ENCODE data around the gene NSD1. TPM values are rescaled to one million over a fixed set of nuclear protein-coding genes. Genes with fewer than 3 reads are reported as not detected.

The NSD1 gene
- total RNA-seq (10 to 100 TPM; 38.5 to 56.2 (median 43.2) TPM), polyA plus RNA-seq (10 to 100 TPM in 1 of 3 donors, 1 to 10 TPM in 2; 6.0 to 29.9 (median 6.1) TPM)
- long read RNA-seq, donor 1, partial matches to known transcripts: 3 of 8 reads
- long read RNA-seq, donor 1, other reads (novel, unspliced or antisense): 5 of 8 reads
- long read RNA-seq, donor 2, partial matches to known transcripts: 8 of 22 reads
- long read RNA-seq, donor 2, other reads (novel, unspliced or antisense): 14 of 22 reads

- DNase-seq (peak; percentile 92 to 95), ATAC-seq (peak; percentile 76 to 80 (median 79))
- peaks cover 35% of the 10 kb centered on the region for H3K4me1 ChIP-seq
- H3K9me3 ChIP-seq: no peaks in the 10 kb centered on the region
- 0 to 3% (median 1%) methylated on average over 11 to 92 of the region's 93 CpGs for WGBS, 3 donors
- H3K27ac ChIP-seq: peak within 1 kb of the TSS; percentile 82
- intact Hi-C loops (cut with DNase I): loop anchor here in 1 of 2 donors (5.0 kb wide), 1 partner anchor 169 kb away; the partner anchor contains the start of genes PRELID1 and RAB24
- TF ChIP-seq, protein P1, sequence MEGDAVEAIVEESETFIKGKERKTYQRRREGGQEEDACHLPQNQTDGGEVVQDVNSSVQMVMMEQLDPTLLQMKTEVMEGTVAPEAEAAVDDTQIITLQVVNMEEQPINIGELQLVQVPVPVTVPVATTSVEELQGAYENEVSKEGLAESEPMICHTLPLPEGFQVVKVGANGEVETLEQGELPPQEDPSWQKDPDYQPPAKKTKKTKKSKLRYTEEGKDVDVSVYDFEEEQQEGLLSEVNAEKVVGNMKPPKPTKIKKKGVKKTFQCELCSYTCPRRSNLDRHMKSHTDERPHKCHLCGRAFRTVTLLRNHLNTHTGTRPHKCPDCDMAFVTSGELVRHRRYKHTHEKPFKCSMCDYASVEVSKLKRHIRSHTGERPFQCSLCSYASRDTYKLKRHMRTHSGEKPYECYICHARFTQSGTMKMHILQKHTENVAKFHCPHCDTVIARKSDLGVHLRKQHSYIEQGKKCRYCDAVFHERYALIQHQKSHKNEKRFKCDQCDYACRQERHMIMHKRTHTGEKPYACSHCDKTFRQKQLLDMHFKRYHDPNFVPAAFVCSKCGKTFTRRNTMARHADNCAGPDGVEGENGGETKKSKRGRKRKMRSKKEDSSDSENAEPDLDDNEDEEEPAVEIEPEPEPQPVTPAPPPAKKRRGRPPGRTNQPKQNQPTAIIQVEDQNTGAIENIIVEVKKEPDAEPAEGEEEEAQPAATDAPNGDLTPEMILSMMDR (IDR thresholded peaks at IDR 0.05): no peak
- peak within 1 kb of the TSS; percentile 93 for H3K4me3 ChIP-seq
- H3K36me3 ChIP-seq (ENCODE audit: insufficient read depth in 1 of 2, low read depth in 1 of 2): peaks cover 3 to 33% of the 10 kb centered on the region in 2 donors
- H3K27me3 ChIP-seq (ENCODE audit: insufficient read depth in 3 of 3, low read length in 2 of 3): no peaks in the 10 kb centered on the region
These were observed at the start of gene NSD1 for GRCh38 chr5:177133096-177133852. Gene NSD1 (plus strand): TSS chr5:177133773. CDS start chr5:177135104, 1,331 bp downstream.

DNA sequence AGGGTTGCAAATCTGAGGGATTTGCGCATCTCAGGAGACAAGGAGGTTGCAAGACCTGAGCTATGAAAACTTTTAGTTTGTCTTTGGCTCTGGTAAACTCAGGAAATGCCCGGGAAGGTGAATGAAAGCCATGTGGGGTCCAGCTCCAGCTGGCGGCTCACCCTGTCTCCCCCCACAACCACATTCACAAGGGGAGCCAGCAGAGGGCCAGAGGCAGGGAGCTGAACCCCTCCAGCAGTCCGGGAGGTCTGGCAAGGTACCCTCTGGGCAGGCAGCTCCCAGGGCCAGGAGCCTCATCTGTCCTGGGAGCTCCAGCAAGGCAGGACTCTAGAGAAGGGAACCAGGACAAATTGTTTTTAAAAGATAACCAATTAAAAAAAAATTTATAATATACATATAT is 49.4 kb upstream of the NSD1 start:
- Histone ChIP-seq H3K4me1 (peaks cover 7% of the 10 kb centered on the region), H3K27ac (no peak overlapping the region), H3K4me3 (no peak overlapping the region), H3K9me3 (no peaks in the 10 kb centered on the region), H3K27me3 (ENCODE audit: insufficient read depth in 3 of 3, low read length in 2 of 3) (peaks cover 0 to 44% (median 2%) of the 10 kb centered on the region in 3 donors), H3K36me3 (ENCODE audit: insufficient read depth in 1 of 2, low read depth in 1 of 2) (no peaks in the 10 kb centered on the region)
- 43 to 48% (median 45%) methylated on average over 4 of the region's 4 CpGs for WGBS, 3 donors
- TF ChIP-seq, protein P1 (IDR thresholded peaks at IDR 0.05): no peak
- intact Hi-C loops (cut with DNase I): no loop called here
- DNase-seq (no peak), ATAC-seq (no peak)

- 58 to 62% (median 60%) methylated on average over 12 to 13 of the region's 13 CpGs for WGBS, 3 donors
- Histone ChIP-seq H3K9me3 (no peaks in the 10 kb centered on the region), H3K27me3 (ENCODE audit: insufficient read depth in 3 of 3, low read length in 2 of 3) (peaks cover 0 to 58% (median 2%) of the 10 kb centered on the region in 3 donors), H3K36me3 (ENCODE audit: insufficient read depth in 1 of 2, low read depth in 1 of 2) (no peaks in the 10 kb centered on the region), H3K4me1 (peaks cover 7% of the 10 kb centered on the region), H3K27ac (no peak overlapping the region), H3K4me3 (no peak overlapping the region)
- TF ChIP-seq, protein P1 (IDR thresholded peaks at IDR 0.05): no peak
- intact Hi-C loops (cut with DNase I): no loop called here
- DNase-seq (no peak), ATAC-seq (no peak)
These were observed 47.5 kb upstream of the NSD1 start for GRCh38 chr5:177085985-177086653.

DNA sequence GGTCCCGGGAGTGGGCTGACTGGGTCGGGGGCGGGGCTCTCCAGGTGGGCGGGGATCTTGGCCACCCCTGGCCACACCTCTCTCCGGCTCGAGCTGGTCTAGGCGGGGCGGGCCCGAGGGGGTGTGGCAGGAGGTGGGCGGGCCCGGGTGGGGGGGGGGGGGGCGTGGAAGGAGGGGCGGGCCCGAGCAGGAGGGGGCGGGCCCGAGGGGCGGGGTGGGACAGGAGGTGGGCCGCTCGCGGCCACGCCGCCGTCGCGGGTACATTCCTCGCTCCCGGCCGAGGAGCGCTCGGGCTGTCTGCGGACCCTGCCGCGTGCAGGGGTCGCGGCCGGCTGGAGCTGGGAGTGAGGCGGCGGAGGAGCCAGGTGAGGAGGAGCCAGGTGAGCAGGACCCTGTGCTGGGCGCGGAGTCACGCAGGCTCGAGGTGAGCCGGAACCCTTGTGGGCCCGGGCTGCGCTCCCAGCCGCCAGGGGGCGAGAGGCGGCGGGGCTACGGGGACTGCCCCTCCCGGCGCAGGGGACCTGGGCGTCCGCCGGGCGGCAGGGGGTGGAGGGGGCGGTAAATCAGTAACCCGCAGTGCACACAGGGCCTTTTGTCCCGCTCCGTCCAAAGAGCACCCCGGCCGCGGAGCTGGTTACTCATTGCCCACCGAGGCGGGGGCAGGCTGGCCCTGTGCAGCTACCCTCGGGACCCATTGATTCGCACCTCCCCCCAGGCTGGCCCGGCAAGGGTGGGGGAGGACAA is 46.7 kb upstream of the NSD1 start, which contains the start of gene FGFR4:
TSS of gene FGFR4 (plus strand) at position 262 of the 744 bp plus-strand sequence. CDS start 2,688 bp downstream, outside the sequence.
- Histone ChIP-seq H3K9me3 (no peaks in the 10 kb centered on the region), H3K27me3 (ENCODE audit: insufficient read depth in 3 of 3, low read length in 2 of 3) (peaks cover 0 to 65% (median 2%) of the 10 kb centered on the region in 3 donors), H3K27ac (no peak within 1 kb of the TSS), H3K4me3 (peak within 1 kb of the TSS; percentile 61), H3K36me3 (ENCODE audit: insufficient read depth in 1 of 2, low read depth in 1 of 2) (no peaks in the 10 kb centered on the region), H3K4me1 (peaks cover 7% of the 10 kb centered on the region)
- peak; percentile 58 to 71 (median 66) for ATAC-seq
- TF ChIP-seq, protein P1 (IDR thresholded peaks at IDR 0.05): peak; percentile 45
- intact Hi-C loops (cut with DNase I): no loop called here
- 0 to 1% (median 1%) methylated on average over 41 to 67 of the region's 68 CpGs for WGBS, 3 donors
- peak; percentile 61 to 74 for DNase-seq
